ENCODE measurements around the gene MSMB. TPM values are rescaled to one million over a fixed set of nuclear protein-coding genes. Genes with fewer than 3 reads are reported as not detected.
"Not testable (repeated sequence)": the region's sequence is repeated elsewhere in the genome, so short reads cannot be mapped to it uniquely, and the experiment has no call there.

Gene MSMB, protein sequence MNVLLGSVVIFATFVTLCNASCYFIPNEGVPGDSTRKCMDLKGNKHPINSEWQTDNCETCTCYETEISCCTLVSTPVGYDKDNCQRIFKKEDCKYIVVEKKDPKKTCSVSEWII
- total RNA-seq (2014; rRNA removed; shearing (Covaris generic)) (not detected in 2 replicates), polyA plus RNA-seq (2016; fragmentation: Nextera tagmentation; extraction: Ambion mirVana) (not detected in 2 replicates)

DNA sequence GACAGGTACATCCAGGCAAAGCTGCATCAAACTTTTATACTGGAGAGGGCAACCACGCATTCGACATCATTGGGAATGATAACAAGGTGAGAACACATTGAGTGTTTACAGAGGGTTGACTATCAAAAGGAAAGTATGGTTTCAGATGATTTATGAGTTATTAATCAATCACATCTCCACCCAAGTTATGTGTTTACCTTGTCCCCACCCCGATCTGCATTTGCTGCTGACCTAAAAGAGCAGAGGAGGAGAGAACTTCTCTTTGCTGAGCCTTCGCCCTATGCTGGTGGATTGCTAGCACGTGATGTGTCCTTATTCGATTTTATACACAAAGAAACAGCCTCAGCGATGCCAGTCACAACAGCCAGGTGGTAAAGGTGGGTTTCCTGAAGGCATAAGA, at the start of gene MSMB:
Gene MSMB, minus strand, starts transcription at position 9 of the 400 bp plus-strand sequence. CDS start 32 bp downstream, outside the sequence.
- no peaks in the 10 kb centered on the region for H3K36me3 ChIP-seq (ENCODE audit: low read depth)
- in situ Hi-C loops (cut with MboI): no loop called here

DNA sequence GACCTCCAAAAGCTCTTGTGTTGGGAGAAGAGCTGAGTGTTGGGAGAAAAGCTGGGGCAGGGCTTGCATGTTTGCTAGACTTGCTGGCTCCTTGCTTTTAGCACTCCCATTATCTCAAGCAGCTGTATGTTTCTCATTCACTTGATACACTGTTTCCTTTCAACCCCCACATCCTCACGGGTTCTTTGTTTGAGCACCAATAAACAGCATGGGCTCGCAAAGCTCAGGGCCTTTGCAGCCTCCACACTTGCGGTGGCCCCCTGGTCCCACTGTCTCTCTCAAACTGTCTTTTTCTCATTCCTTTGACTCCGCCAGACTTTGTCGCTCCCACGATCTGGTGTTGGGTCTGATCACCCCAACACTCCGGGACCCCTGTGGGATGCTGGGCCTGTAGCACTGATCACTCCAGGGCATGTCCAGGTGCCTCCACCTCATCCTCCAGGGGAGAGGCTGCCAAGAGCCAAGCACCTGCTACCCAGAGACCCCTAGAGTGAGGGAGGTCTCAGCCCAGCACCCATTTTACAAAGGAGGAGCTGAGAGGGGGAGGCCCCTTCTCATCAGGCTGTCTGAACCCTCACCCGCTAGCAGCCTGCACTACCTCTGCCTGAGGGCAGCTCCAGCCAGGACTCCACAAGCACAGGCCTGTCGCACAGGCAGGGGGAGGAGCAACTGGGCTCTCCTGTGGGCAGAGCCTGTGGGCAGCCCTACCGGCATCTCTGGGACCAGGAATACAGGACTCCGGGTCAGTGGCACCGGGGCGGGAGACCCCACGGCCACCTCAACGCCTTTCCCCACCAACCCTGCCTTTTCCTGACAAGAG, 49.1 kb upstream of the MSMB start:
- H4K20me1 ChIP-seq (ENCODE audit: insufficient read depth): no peaks in the 10 kb centered on the region
- no peaks in the 10 kb centered on the region for H3K79me2 ChIP-seq (ENCODE audit: insufficient read depth)
- H3K4me2 ChIP-seq (ENCODE audit: unreplicated experiment): no peak overlapping the region
- no peaks in the 10 kb centered on the region for H3K27me3 ChIP-seq (replicated peaks; ENCODE audit: insufficient read depth)
- TF ChIP-seq EZH2phosphoT487 (IDR thresholded peaks at IDR 0.05; ENCODE audit: insufficient read depth, low read depth): no peak
- TF ChIP-seq EZH2 (IDR thresholded peaks at IDR 0.05; ENCODE audit: insufficient read depth, poor library complexity, severe bottlenecking): no peak
- H2AFZ ChIP-seq: no peak overlapping the region
- H3K4me3 ChIP-seq: no peak overlapping the region
- H3K4me1 ChIP-seq (ENCODE audit: insufficient read depth): peaks cover 14% of the 10 kb centered on the region
- no peak overlapping the region for H3K27ac ChIP-seq
- H3K9ac ChIP-seq: no peak overlapping the region
- in situ Hi-C loops (cut with MboI): no loop called here
- DNase-seq: peak; percentile 19
- H3K9me3 ChIP-seq (ENCODE audit: low read depth): no peaks in the 10 kb centered on the region
- WGBS, 2 experiments (ENCODE audit: low coverage in 1 of 2, low lambda C conversion rate in 2 of 2, missing lambda C conversion rate in 2 of 2): 69 to 71% methylated on average over 13 to 15 of the region's 15 CpGs
- no peaks in the 10 kb centered on the region for H3K36me3 ChIP-seq (ENCODE audit: low read depth)
- H3F3A ChIP-seq (ENCODE audit: insufficient read depth): no peaks in the 10 kb centered on the region
- H3K9me2 ChIP-seq (ENCODE audit: insufficient read depth): no peaks in the 10 kb centered on the region

More for the DNA sequence above, at the start of gene MSMB:
- no peak within 1 kb of the TSS for H3K4me2 ChIP-seq (ENCODE audit: unreplicated experiment)
- H3K9me3 ChIP-seq (ENCODE audit: low read depth): no peaks in the 10 kb centered on the region
- no peaks in the 10 kb centered on the region for H3K79me2 ChIP-seq (ENCODE audit: insufficient read depth)
- H3K4me1 ChIP-seq (ENCODE audit: insufficient read depth): no peaks in the 10 kb centered on the region
- H3K4me3 ChIP-seq: no peak within 1 kb of the TSS
- no peak within 1 kb of the TSS for H2AFZ ChIP-seq
- TF ChIP-seq EZH2 (IDR thresholded peaks at IDR 0.05; ENCODE audit: insufficient read depth, poor library complexity, severe bottlenecking): no peak
- TF ChIP-seq EZH2phosphoT487 (IDR thresholded peaks at IDR 0.05; ENCODE audit: insufficient read depth, low read depth): no peak
- no peak within 1 kb of the TSS for H3K27ac ChIP-seq
- DNase-seq: no peak
- H3K9ac ChIP-seq: no peak within 1 kb of the TSS
- no peaks in the 10 kb centered on the region for H3F3A ChIP-seq (ENCODE audit: insufficient read depth)
- 52% methylated on average over 7 of the region's 7 CpGs for WGBS, 2 experiments (ENCODE audit: low coverage in 1 of 2, low lambda C conversion rate in 2 of 2, missing lambda C conversion rate in 2 of 2)
- H4K20me1 ChIP-seq (ENCODE audit: insufficient read depth): no peaks in the 10 kb centered on the region
- H3K9me2 ChIP-seq (ENCODE audit: insufficient read depth): no peaks in the 10 kb centered on the region
- peaks cover 33% of the 10 kb centered on the region for H3K27me3 ChIP-seq (replicated peaks; ENCODE audit: insufficient read depth)

DNA sequence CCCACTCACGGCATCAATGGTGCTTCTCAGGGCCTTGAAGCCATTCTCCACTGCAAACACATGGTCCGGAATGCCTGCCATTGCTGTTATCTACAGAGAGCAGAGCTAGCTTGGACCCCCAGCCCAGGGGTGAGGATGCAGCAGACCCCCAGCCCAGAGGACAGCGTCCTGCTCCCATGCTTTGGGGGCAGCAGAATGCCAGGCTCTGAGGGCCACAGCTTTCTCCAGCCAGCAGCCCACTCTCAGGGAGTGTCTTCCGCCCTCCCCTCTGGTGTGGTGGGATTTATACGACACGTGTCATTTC, 48.1 kb upstream of the MSMB start:
- H3K27me3 ChIP-seq (replicated peaks; ENCODE audit: insufficient read depth): no peaks in the 10 kb centered on the region
- WGBS, 2 experiments (ENCODE audit: low coverage in 1 of 2, low lambda C conversion rate in 2 of 2, missing lambda C conversion rate in 2 of 2): 76 to 80% methylated on average over 6 of the region's 6 CpGs

DNA sequence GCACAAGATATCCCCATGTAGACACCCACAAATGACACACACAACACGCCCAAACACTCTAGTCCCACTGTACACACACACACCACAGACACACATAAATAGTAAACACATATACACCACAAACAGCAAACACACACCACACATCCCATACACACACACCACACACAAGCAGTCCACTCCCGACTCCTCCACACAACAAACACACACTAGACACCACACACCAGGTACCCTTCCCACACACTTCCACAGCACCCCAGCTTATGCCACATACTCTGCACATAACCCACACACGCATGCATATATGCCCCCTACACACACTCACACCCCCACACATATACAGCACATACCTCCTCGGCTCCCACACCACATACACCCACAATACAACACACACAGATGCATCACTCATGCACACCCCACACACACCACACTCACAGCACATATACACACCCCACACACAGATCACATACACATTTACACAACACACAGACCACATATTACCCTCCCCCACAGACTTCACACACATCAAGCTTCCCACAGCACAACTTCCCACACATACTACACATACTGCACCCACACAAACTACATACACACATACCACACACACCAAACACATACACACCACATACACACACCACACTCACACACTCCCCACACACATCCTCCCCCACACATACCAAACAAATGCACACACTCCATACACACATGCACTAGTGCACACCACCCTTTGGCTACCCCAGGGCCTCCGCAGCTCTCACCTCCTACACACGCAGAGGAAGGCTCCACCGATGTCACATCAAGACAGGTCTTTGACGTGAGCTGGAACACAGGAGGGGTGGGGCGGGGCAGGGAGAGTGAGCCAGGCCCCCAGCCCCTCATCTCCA, 47.5 kb upstream of the MSMB start:
- WGBS, 2 experiments (ENCODE audit: low coverage in 1 of 2, low lambda C conversion rate in 2 of 2, missing lambda C conversion rate in 2 of 2): 71 to 78% methylated on average over 8 to 9 of the region's 9 CpGs
- H4K20me1 ChIP-seq (ENCODE audit: insufficient read depth); H3K4me3 ChIP-seq; H3K79me2 ChIP-seq (ENCODE audit: insufficient read depth); in situ Hi-C loops (cut with MboI); DNase-seq; H3K9me3 ChIP-seq (ENCODE audit: low read depth); H3K27me3 ChIP-seq (replicated peaks; ENCODE audit: insufficient read depth); H2AFZ ChIP-seq; H3K27ac ChIP-seq; H3K9ac ChIP-seq; H3K4me2 ChIP-seq (ENCODE audit: unreplicated experiment); H3K36me3 ChIP-seq (ENCODE audit: low read depth); H3F3A ChIP-seq (ENCODE audit: insufficient read depth); H3K9me2 ChIP-seq (ENCODE audit: insufficient read depth): not testable (repeated sequence)
- H3K4me1 ChIP-seq (ENCODE audit: insufficient read depth): peaks cover 14% of the 10 kb centered on the region

More for the DNA sequence above, 48.1 kb upstream of the MSMB start:
- Histone ChIP-seq H3K79me2 (ENCODE audit: insufficient read depth) (no peaks in the 10 kb centered on the region), H3K4me1 (ENCODE audit: insufficient read depth) (peaks cover 14% of the 10 kb centered on the region), H3K9me2 (ENCODE audit: insufficient read depth) (no peaks in the 10 kb centered on the region), H3K36me3 (ENCODE audit: low read depth) (no peaks in the 10 kb centered on the region), H4K20me1 (ENCODE audit: insufficient read depth) (no peaks in the 10 kb centered on the region), H3K4me3 (no peak overlapping the region), H2AFZ (no peak overlapping the region), H3K9me3 (ENCODE audit: low read depth) (no peaks in the 10 kb centered on the region), H3K9ac (no peak overlapping the region), H3F3A (ENCODE audit: insufficient read depth) (no peaks in the 10 kb centered on the region), H3K27ac (no peak overlapping the region), H3K4me2 (ENCODE audit: unreplicated experiment) (no peak overlapping the region)
- no peak for DNase-seq
- in situ Hi-C loops (cut with MboI): no loop called here
- TF ChIP-seq EZH2phosphoT487 (IDR thresholded peaks at IDR 0.05; ENCODE audit: insufficient read depth, low read depth): no peak
- TF ChIP-seq EZH2 (IDR thresholded peaks at IDR 0.05; ENCODE audit: insufficient read depth, poor library complexity, severe bottlenecking): no peak

Data from GM23248 (cell line).